NOMO-1 (cell line): ENCODE measurements around the gene PHLPP1.
"Not testable (repeated sequence)": the region's sequence is repeated elsewhere in the genome, so short reads cannot be mapped to it uniquely, and the experiment has no call there.

Experiments
- DNase-seq, 2 experiments: peaks; one replicate each; lab custom pipeline; 2025; ENCODE audit not compliant: unreplicated experiment in 2 of 2; lab: John Stamatoyannopoulos, UW

The PHLPP1 gene

GRCh38 chr18:62799977-62800376 lies 84.6 kb downstream of the PHLPP1 start:
- no peak for DNase-seq

- no peak for DNase-seq
Observed at GRCh38 chr18:62802523-62802922, 87.2 kb downstream of the PHLPP1 start.

- DNase-seq = no peak
Observed at GRCh38 chr18:62807396-62807795, 92.1 kb downstream of the PHLPP1 start.

- peak in 1 of 2 experiments; percentile 56 for DNase-seq
Observed at GRCh38 chr18:62808123-62808522, 92.8 kb downstream of the PHLPP1 start.

- DNase-seq = not testable (repeated sequence)
Observed at GRCh38 chr18:62809445-62809844, 94.1 kb downstream of the PHLPP1 start.

- DNase-seq = no peak
Observed at GRCh38 chr18:62809900-62810299, 94.6 kb downstream of the PHLPP1 start.

- no peak for DNase-seq
Observed at GRCh38 chr18:62810682-62811081, 95.3 kb downstream of the PHLPP1 start.

GRCh38 chr18:62811674-62812073 lies 96.3 kb downstream of the PHLPP1 start:
- DNase-seq = no peak

GRCh38 chr18:62812242-62812641 lies 96.9 kb downstream of the PHLPP1 start:
- DNase-seq = no peak

- no peak for DNase-seq
Observed at GRCh38 chr18:62812876-62813275, 97.5 kb downstream of the PHLPP1 start.

GRCh38 chr18:62814132-62814759 lies 98.9 kb downstream of the PHLPP1 start:
- no peak for DNase-seq

GRCh38 chr18:62825382-62825781 lies 110.0 kb downstream of the PHLPP1 start:
- no peak for DNase-seq

GRCh38 chr18:62827397-62827796 lies 112.1 kb downstream of the PHLPP1 start:
- DNase-seq = no peak

GRCh38 chr18:62828091-62828640 lies 112.8 kb downstream of the PHLPP1 start:
- DNase-seq = peak in 1 of 2 experiments; percentile 41

GRCh38 chr18:62828852-62829251 lies 113.5 kb downstream of the PHLPP1 start:
- DNase-seq = peak in 1 of 2 experiments; percentile 64

- DNase-seq = no peak
Observed at GRCh38 chr18:62829936-62830335, 114.6 kb downstream of the PHLPP1 start.

GRCh38 chr18:62832282-62832681 lies 116.9 kb downstream of the PHLPP1 start:
- peak in 1 of 2 experiments; percentile 37 for DNase-seq

- no peak for DNase-seq
Observed at GRCh38 chr18:62833494-62833893, 118.2 kb downstream of the PHLPP1 start.

- no peak for DNase-seq
Observed at GRCh38 chr18:62834715-62835114, 119.4 kb downstream of the PHLPP1 start.

- no peak for DNase-seq
Observed at GRCh38 chr18:62837011-62837410, 121.7 kb downstream of the PHLPP1 start.

- DNase-seq = no peak
Observed at GRCh38 chr18:62838475-62839098, 123.2 kb downstream of the PHLPP1 start.
